GM23338 (cell line): ENCODE results near the gene DCAF17. TPM values are rescaled to one million over a fixed set of nuclear protein-coding genes. Genes with fewer than 3 reads are reported as not detected.

Experiments
- ATAC-seq: fragments of 200-7000 bp; cut with Tn5 transposase; 3 replicates; pipeline ENCODE4 v1.9.1; 2020
- DNase-seq: peaks from one replicate; pipeline ENCODE4 v3.0.0-alpha.2; 2015; ENCODE audit warnings: low spot score
- H2AFZ ChIP-seq: fragments of 200-600 bp; sonication (generic); 2 replicates; pipeline ENCODE4 v1.8.0; 2016; ENCODE audit warnings: antibody characterized with exemption, mild to moderate bottlenecking, moderate library complexity
- H3F3A ChIP-seq: fragments of 200-600 bp; sonication (generic); replicated peaks from 2 replicates; pipeline ENCODE4 v1.8.0; 2017; ENCODE audit warnings: antibody characterized with exemption, mixed run types, low read depth
- H3K27ac ChIP-seq: fragments of 200-600 bp; sonication (generic); 2 replicates; pipeline ENCODE4 v1.6.1; 2016; ENCODE audit warnings: low read depth
- H3K27me3 ChIP-seq: fragments of 200-600 bp; sonication (generic); 2 replicates; pipeline ENCODE4 v1.8.0; 2016; ENCODE audit warnings: mild to moderate bottlenecking, mixed run types, moderate library complexity; ENCODE audit not compliant: insufficient read depth
- H3K36me3 ChIP-seq: fragments of 200-600 bp; sonication (generic); 2 replicates; pipeline ENCODE4 v1.8.0; 2016; ENCODE audit warnings: mild to moderate bottlenecking; ENCODE audit not compliant: insufficient read depth
- H3K4me1 ChIP-seq: fragments of 200-600 bp; sonication (generic); 2 replicates; pipeline ENCODE4 v1.8.0; 2016; ENCODE audit warnings: mild to moderate bottlenecking, moderate library complexity; ENCODE audit not compliant: insufficient read depth
- H3K4me2 ChIP-seq: fragments of 200-600 bp; sonication (generic); 2 replicates; pipeline ENCODE4 v1.7.1; 2017; ENCODE audit warnings: mixed run types
- H3K4me3 ChIP-seq: fragments of 200-600 bp; sonication (generic); 2 replicates; pipeline ENCODE4 v1.6.1; 2016; ENCODE audit warnings: mixed run types
- H3K79me2 ChIP-seq: fragments of 200-600 bp; sonication (generic); replicated peaks from 2 replicates; pipeline ENCODE4 v1.8.0; 2017; ENCODE audit warnings: mild to moderate bottlenecking; ENCODE audit not compliant: insufficient read depth
- H3K9me2 ChIP-seq: fragments of 200-600 bp; sonication (generic); 2 replicates; pipeline ENCODE4 v1.8.0; 2017; ENCODE audit not compliant: insufficient read depth
- H4K20me1 ChIP-seq: fragments of 200-600 bp; sonication (generic); replicated peaks from 2 replicates; pipeline ENCODE4 v1.8.0; 2017; ENCODE audit warnings: mild to moderate bottlenecking; ENCODE audit not compliant: insufficient read depth
- H3K27ac Mint-ChIP-seq: 2 replicates; pipeline ENCODE4 v1.8.0; 2020; ENCODE audit warnings: inconsistent platforms, mild to moderate bottlenecking, moderate library complexity, mixed read lengths
- H3K27me3 Mint-ChIP-seq: 3 replicates; pipeline ENCODE4 v1.8.0; 2022; ENCODE audit warnings: low read depth, mild to moderate bottlenecking, moderate library complexity, mixed read lengths, inconsistent platforms; ENCODE audit not compliant: insufficient read depth, poor library complexity
- H3K36me3 Mint-ChIP-seq: 3 replicates; pipeline ENCODE4 v1.8.0; 2021; ENCODE audit warnings: low read depth, mild to moderate bottlenecking, inconsistent platforms, moderate library complexity, mixed read lengths
- H3K4me1 Mint-ChIP-seq: 3 replicates; pipeline ENCODE4 v1.8.0; 2020; ENCODE audit warnings: mild to moderate bottlenecking, inconsistent platforms, mixed read lengths
- H3K4me3 Mint-ChIP-seq: 3 replicates; pipeline ENCODE4 v1.8.0; 2021; ENCODE audit warnings: moderate library complexity, mild to moderate bottlenecking, inconsistent platforms, mixed read lengths
- H3K9me3 Mint-ChIP-seq: 3 replicates; pipeline ENCODE4 v1.8.0; 2020; ENCODE audit warnings: moderate library complexity, mild to moderate bottlenecking, inconsistent platforms, mixed read lengths
- CREB1 ChIP-seq: fragments of 250-450 bp; sonication (Bioruptor Pico); IDR thresholded peaks from 2 replicates; pipeline ENCODE4 v1.5.0; 2020; ENCODE audit warnings: low read depth, mild to moderate bottlenecking, moderate library complexity
- CTCF ChIP-seq, 2 experiments: fragments of 200-600 bp in 1 of 2; sonication (generic) in 1 of 2; conservative IDR thresholded peaks; 2 replicates each; pipeline versions ENCODE4 v1.5.1 to v1.6.1; 2016 to 2017; ENCODE audit warnings: antibody characterized with exemption in 2 of 2, low read depth in 2 of 2, mild to moderate bottlenecking in 2 of 2, moderate library complexity in 1 of 2
- ETS1 ChIP-seq: IDR thresholded peaks from 2 replicates; pipeline ENCODE4 v1.6.1; 2016; ENCODE audit warnings: antibody characterized with exemption
- EZH2 ChIP-seq: fragments of 200-600 bp; sonication (generic); IDR thresholded peaks from one replicate; pipeline ENCODE4 v1.8.0; 2017; ENCODE audit warnings: antibody characterized with exemption, mild to moderate bottlenecking, low read depth; ENCODE audit not compliant: unreplicated experiment
- EZH2phosphoT487 ChIP-seq: fragments of 200-600 bp; sonication (generic); IDR thresholded peaks from one replicate; pipeline ENCODE4 v1.8.1; 2018; ENCODE audit warnings: antibody characterized with exemption; ENCODE audit not compliant: unreplicated experiment
- JUNB ChIP-seq: IDR thresholded peaks from one replicate; pipeline ENCODE4 v1.6.1; 2016; ENCODE audit warnings: antibody characterized with exemption; ENCODE audit not compliant: unreplicated experiment
- NANOG ChIP-seq: IDR thresholded peaks from 2 replicates; pipeline ENCODE4 v1.6.1; 2016; ENCODE audit warnings: antibody characterized with exemption, borderline replicate concordance
- POLR2AphosphoS5 ChIP-seq: IDR thresholded peaks from 2 replicates; pipeline ENCODE4 v1.6.1; 2016; ENCODE audit warnings: antibody characterized with exemption, low read depth
- STAT1 ChIP-seq: IDR thresholded peaks from one replicate; pipeline ENCODE4 v1.6.1; 2016; ENCODE audit warnings: antibody characterized with exemption; ENCODE audit not compliant: unreplicated experiment
- ZNF114 ChIP-seq: fragments of 250-450 bp; sonication (Bioruptor Pico); IDR thresholded peaks from 2 replicates; pipeline ENCODE4 v1.5.0; 2020; ENCODE audit warnings: mild to moderate bottlenecking, moderate library complexity
- polyA plus RNA-seq: library from polyadenylated mRNA; unstranded; fragments of >200 nt; fragmentation: Nextera tagmentation; extraction: Ambion mirVana; gene quantifications from 2 replicates; pipeline ENCODE4 v1.2.1, GENCODE V29; 2016
- total RNA-seq: library from RNA; depleted of rRNA; stranded (reverse); fragments of >200 nt; shearing (Covaris generic); gene quantifications from 2 replicates; pipeline ENCODE4 v1.2.3, GENCODE V29; 2014

DCAF17 gene
- total and polyA plus RNA-seq, 2 experiments from 2014 or later = 11.0 to 37.3 TPM

GRCh38 chr2:171432969-171433762, 860 bp upstream of the DCAF17 start:
- TF ChIP-seq CTCF (conservative IDR thresholded peaks at IDR 0.05; ENCODE audit: low read depth in 2 of 2) (no peak), ETS1 (no peak), ZNF114 (CRISPR knock-in tag) (no peak), CREB1 (CRISPR knock-in tag) (no peak), JUNB (no peak)
- peaks cover 7% of the 10 kb centered on the region for H3F3A ChIP-seq
- Mint-ChIP-seq H3K36me3 (peaks cover 82% of the 10 kb centered on the region), H3K27me3 (peaks cover 6% of the 10 kb centered on the region), H3K9me3 (peaks cover 33% of the 10 kb centered on the region), H3K4me3 (peak overlapping the region; percentile 83), H3K27ac (peak overlapping the region; percentile 97), H3K4me1 (peaks cover 24% of the 10 kb centered on the region)
- H2AFZ ChIP-seq = peak overlapping the region; percentile 83; the same call in 1 of the 2 replicates
- peaks cover 18% of the 10 kb centered on the region for H3K4me1 ChIP-seq
- H3K4me2 ChIP-seq = peak overlapping the region; percentile 97
- H3K79me2 ChIP-seq = peaks cover 83% of the 10 kb centered on the region
- DNase-seq (peak; percentile 57), ATAC-seq (peak; percentile 7)
- H3K9me2 ChIP-seq = no peaks in the 10 kb centered on the region
- H3K4me3 ChIP-seq = peak overlapping the region; percentile 59
- H3K27ac ChIP-seq = peak overlapping the region; percentile 100
- peaks cover 21% of the 10 kb centered on the region for H3K36me3 ChIP-seq
- H3K27me3 ChIP-seq = no peaks in the 10 kb centered on the region
- H4K20me1 ChIP-seq = no peaks in the 10 kb centered on the region

- Mint-ChIP-seq H3K9me3 (peaks cover 33% of the 10 kb centered on the region), H3K4me1 (peaks cover 24% of the 10 kb centered on the region), H3K4me3 (peak within 1 kb of the TSS; percentile 83), H3K36me3 (peaks cover 84% of the 10 kb centered on the region), H3K27me3 (peaks cover 6% of the 10 kb centered on the region), H3K27ac (peak within 1 kb of the TSS; percentile 97)
- ATAC-seq (no peak), DNase-seq (no peak)
- Histone ChIP-seq H3K4me1 (peaks cover 18% of the 10 kb centered on the region), H3K4me2 (peak within 1 kb of the TSS; percentile 97), H2AFZ (peak within 1 kb of the TSS; percentile 83), H3K27me3 (no peaks in the 10 kb centered on the region), H3K27ac (peak within 1 kb of the TSS; percentile 100), H3K79me2 (peaks cover 83% of the 10 kb centered on the region), H3K9me2 (no peaks in the 10 kb centered on the region), H3K36me3 (peaks cover 24% of the 10 kb centered on the region), H3F3A (peaks cover 7% of the 10 kb centered on the region), H3K4me3 (peak within 1 kb of the TSS; percentile 59), H4K20me1 (no peaks in the 10 kb centered on the region)
- TF ChIP-seq CREB1 (CRISPR knock-in tag) (no peak), POLR2AphosphoS5 (peak; percentile 74), NANOG (no peak), CTCF (conservative IDR thresholded peaks at IDR 0.05; ENCODE audit: low read depth in 2 of 2) (peak; percentile 66 to 76), STAT1 (no peak), EZH2phosphoT487 (no peak), EZH2 (no peak), ETS1 (no peak)
These were observed 338 bp upstream of the DCAF17 start, which contains the start of gene METTL8 for GRCh38 chr2:171433763-171434012. TSS of gene METTL8 (minus strand) at chr2:171433990. CDS start at chr2:171392185, 41,805 bp downstream.
